CD8-positive, alpha-beta memory T cell (primary cell): ENCODE measurements around the gene SPSB2. TPM values are rescaled to one million over a fixed set of nuclear protein-coding genes. Genes with fewer than 3 reads are reported as not detected.
"Not testable (repeated sequence)": the region's sequence is repeated elsewhere in the genome, so short reads cannot be mapped to it uniquely, and the experiment has no call there.

Experiments
- CTCF ChIA-PET: fragments of 350-600 bp; sonication (Branson Sonifier 250); formaldehyde crosslinking; loops from one replicate; lab custom pipeline; 2021; ENCODE audit warnings: antibody characterized with exemption; lab: Charles Lee
- POLR2A ChIA-PET: fragments of 350-600 bp; sonication (Branson Sonifier 250); formaldehyde crosslinking; loops from one replicate; lab custom pipeline; 2021; ENCODE audit warnings: antibody characterized with exemption; lab: Charles Lee
- DNase-seq, 5 donors: peaks; one replicate each; pipeline versions ENCODE4 v3.0.0 to v3.0.0-alpha.2; 2020 to 2022; ENCODE audit warnings: mixed read lengths in 1 of 5
- H3K27ac ChIP-seq: one replicate; pipeline ENCODE4 v1.7.0; 2013; ENCODE audit warnings: low read depth, mild to moderate bottlenecking, low read length, moderate library complexity
- H3K27me3 ChIP-seq: 2 replicates; pipeline ENCODE4 v1.7.0; 2013; ENCODE audit warnings: low read length, mild to moderate bottlenecking; ENCODE audit not compliant: insufficient read depth, poor library complexity, severe bottlenecking
- H3K36me3 ChIP-seq: 2 replicates; pipeline ENCODE4 v1.7.0; 2013; ENCODE audit warnings: mild to moderate bottlenecking, low read length, moderate library complexity; ENCODE audit not compliant: insufficient read depth
- H3K4me1 ChIP-seq: 2 replicates; pipeline ENCODE4 v1.7.0; 2013; ENCODE audit warnings: mild to moderate bottlenecking, low read length, moderate library complexity; ENCODE audit not compliant: insufficient read depth
- H3K4me3 ChIP-seq: 2 replicates; pipeline ENCODE4 v1.7.0; 2013; ENCODE audit warnings: mild to moderate bottlenecking, low read length
- H3K9me3 ChIP-seq: 2 replicates; pipeline ENCODE4 v1.7.0; 2013; ENCODE audit warnings: mild to moderate bottlenecking, low read length
- H3K27ac Mint-ChIP-seq, 8 donors: one replicate each; pipeline ENCODE4 v1.8.0; 2020 to 2021; ENCODE audit warnings: mixed read lengths in 8 of 8, mild to moderate bottlenecking in 6 of 8, inconsistent platforms in 3 of 8, moderate library complexity in 3 of 8
- H3K27me3 Mint-ChIP-seq, 2 donors: one replicate each; pipeline ENCODE4 v1.8.0; 2020 to 2021; ENCODE audit warnings: mixed read lengths in 2 of 2, mild to moderate bottlenecking in 1 of 2, moderate library complexity in 1 of 2
- H3K36me3 Mint-ChIP-seq, 3 donors: one replicate each; pipeline ENCODE4 v1.8.0; 2020 to 2021; ENCODE audit warnings: mixed read lengths in 3 of 3, inconsistent platforms in 1 of 3, mild to moderate bottlenecking in 1 of 3
- H3K4me1 Mint-ChIP-seq, 3 donors: one replicate each; pipeline ENCODE4 v1.8.0; 2020 to 2021; ENCODE audit warnings: mixed read lengths in 3 of 3, inconsistent platforms in 1 of 3, mild to moderate bottlenecking in 1 of 3
- H3K4me3 Mint-ChIP-seq, 7 donors: one replicate each; pipeline ENCODE4 v1.8.0; 2020 to 2021; ENCODE audit warnings: mixed read lengths in 7 of 7, mild to moderate bottlenecking in 6 of 7, moderate library complexity in 4 of 7, inconsistent platforms in 2 of 7
- H3K9me3 Mint-ChIP-seq, 5 donors: one replicate each; pipeline ENCODE4 v1.8.0; 2020 to 2022; ENCODE audit warnings: mixed read lengths in 5 of 5, mild to moderate bottlenecking in 3 of 5, moderate library complexity in 2 of 5, inconsistent platforms in 1 of 5
- polyA plus RNA-seq: library from polyadenylated mRNA; unstranded; fragments of 300-500 nt; fragmentation: Illumina TruSeq; gene quantifications from one replicate; pipeline ENCODE4 v1.2.3, GENCODE V29; 2021
- total RNA-seq, 2 experiments: library from RNA; stranded (reverse); gene quantifications; one replicate each; pipeline ENCODE4 v1.2.3, GENCODE V29; 2021

Gene SPSB2
- total and polyA plus RNA-seq, 3 experiments from 2014 or later, result 7.7 to 11.4 (median 8.1) TPM

- Mint-ChIP-seq H3K27ac (peak overlapping the region in 1 of 8 donors; percentile 36), H3K9me3 (no peaks in the 10 kb centered on the region), H3K36me3 (peaks cover 0 to 19% (median 2%) of the 10 kb centered on the region in 3 donors), H3K27me3 (no peaks in the 10 kb centered on the region), H3K4me3 (peak overlapping the region in 2 of 7 donors; percentile 27 to 52), H3K4me1 (peaks cover 12 to 19% (median 12%) of the 10 kb centered on the region in 3 donors)
- H3K4me1 ChIP-seq, result peaks cover 12% of the 10 kb centered on the region
- H3K36me3 ChIP-seq, result no peaks in the 10 kb centered on the region
- POLR2A ChIA-PET, result no interaction called here
- H3K4me3 ChIP-seq, result no peak overlapping the region
- H3K27ac ChIP-seq, result no peak overlapping the region
- CTCF ChIA-PET, result no interaction called here
- H3K9me3 ChIP-seq, result no peaks in the 10 kb centered on the region
- H3K27me3 ChIP-seq, result no peaks in the 10 kb centered on the region
- DNase-seq, result no peak
Observed at GRCh38 chr12:6888360-6888759, 15.3 kb upstream of the SPSB2 start.

DNA sequence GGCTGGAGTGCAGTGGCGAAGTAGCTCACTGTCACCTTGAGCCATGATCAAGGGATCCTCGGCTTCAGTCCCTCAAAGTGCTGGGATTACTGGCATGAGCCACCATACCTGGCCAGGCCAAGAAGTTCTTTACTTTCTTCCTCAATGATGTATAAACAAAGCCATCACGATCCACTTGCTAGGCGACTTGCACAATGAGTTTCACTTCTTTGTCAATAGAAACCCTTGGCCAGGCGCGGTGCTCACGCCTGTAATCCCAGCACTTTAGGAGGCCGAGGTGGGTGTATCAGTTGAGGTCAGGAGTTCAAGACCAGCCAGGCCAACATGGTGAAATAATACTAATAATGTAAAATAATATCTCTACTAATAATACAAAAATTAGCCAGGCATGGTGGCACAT, 14.4 kb upstream of the SPSB2 start:
- H3K4me1 ChIP-seq, result peaks cover 12% of the 10 kb centered on the region
- no peaks in the 10 kb centered on the region for H3K27me3 Mint-ChIP-seq
- H3K4me1 Mint-ChIP-seq, result peaks cover 12 to 17% (median 12%) of the 10 kb centered on the region in 3 donors
- no peaks in the 10 kb centered on the region for H3K9me3 ChIP-seq
- no peaks in the 10 kb centered on the region for H3K9me3 Mint-ChIP-seq
- CTCF ChIA-PET, result no interaction called here
- DNase-seq, result no peak
- peaks cover 0 to 20% (median 2%) of the 10 kb centered on the region in 3 donors for H3K36me3 Mint-ChIP-seq
- no peak overlapping the region for H3K27ac ChIP-seq
- H3K4me3 Mint-ChIP-seq, result no peak overlapping the region
- no peak overlapping the region for H3K4me3 ChIP-seq
- POLR2A ChIA-PET, result no interaction called here
- H3K27me3 ChIP-seq, result no peaks in the 10 kb centered on the region
- H3K27ac Mint-ChIP-seq, result peak overlapping the region in 1 of 8 donors; percentile 21
- H3K36me3 ChIP-seq, result no peaks in the 10 kb centered on the region

GRCh38 chr12:6886206-6886999, 13.3 kb upstream of the SPSB2 start:
- peak overlapping the region in 1 of 8 donors; percentile 54 for H3K27ac Mint-ChIP-seq
- CTCF ChIA-PET, result not testable (repeated sequence)

GRCh38 chr12:6884539-6884938, 11.4 kb upstream of the SPSB2 start:
- H3K9me3 Mint-ChIP-seq, result no peaks in the 10 kb centered on the region
- H3K4me1 Mint-ChIP-seq, result no peaks in the 10 kb centered on the region
- no peak for DNase-seq
- CTCF ChIA-PET, result interaction anchor here (0.9 kb wide), 1 partner anchor 14 kb away, joined by 3 read pairs; no protein-coding TSS in a partner anchor
- H3K36me3 ChIP-seq, result no peaks in the 10 kb centered on the region
- H3K36me3 Mint-ChIP-seq, result peaks cover 0 to 23% (median 4%) of the 10 kb centered on the region in 3 donors
- no peak overlapping the region for H3K4me3 Mint-ChIP-seq
- no peaks in the 10 kb centered on the region for H3K9me3 ChIP-seq
- H3K27me3 Mint-ChIP-seq, result no peaks in the 10 kb centered on the region
- no peak overlapping the region for H3K27ac Mint-ChIP-seq
- POLR2A ChIA-PET, result interaction anchor here (0.5 kb wide), 1 partner anchor 260 kb away, joined by 3 read pairs; no protein-coding TSS in a partner anchor
- H3K27ac ChIP-seq, result no peak overlapping the region
- H3K4me3 ChIP-seq, result no peak overlapping the region
- H3K4me1 ChIP-seq, result no peaks in the 10 kb centered on the region
- no peaks in the 10 kb centered on the region for H3K27me3 ChIP-seq

More at GRCh38 chr12:6886206-6886999, 13.3 kb upstream of the SPSB2 start:
- POLR2A ChIA-PET, H3K27me3 ChIP-seq, H3K4me1 ChIP-seq, H3K4me3 Mint-ChIP-seq, H3K9me3 ChIP-seq, DNase-seq, H3K4me3 ChIP-seq, H3K36me3 ChIP-seq, H3K27ac ChIP-seq, H3K27me3 Mint-ChIP-seq, H3K9me3 Mint-ChIP-seq: not testable (repeated sequence)
- Mint-ChIP-seq H3K36me3 (peaks cover 0 to 23% (median 4%) of the 10 kb centered on the region in 3 donors), H3K4me1 (peaks cover 9 to 11% (median 9%) of the 10 kb centered on the region in 3 donors)

- H3K4me1 ChIP-seq, result no peaks in the 10 kb centered on the region
- H3K9me3 Mint-ChIP-seq, result no peaks in the 10 kb centered on the region
- H3K36me3 Mint-ChIP-seq, result peaks cover 0 to 23% (median 4%) of the 10 kb centered on the region in 3 donors
- ChIA-PET POLR2A (no interaction called here), CTCF (interaction anchor here (0.9 to 3.6 kb wide), 3 partner anchors 8 to 13 kb away, joined by 3 to 29 read pairs (median 19); partner anchors contain the start of gene SPSB2)
- no peaks in the 10 kb centered on the region for H3K27me3 Mint-ChIP-seq
- H3K27me3 ChIP-seq, result no peaks in the 10 kb centered on the region
- no peaks in the 10 kb centered on the region for H3K4me1 Mint-ChIP-seq
- DNase-seq, result no peak
- no peaks in the 10 kb centered on the region for H3K9me3 ChIP-seq
- no peak overlapping the region for H3K4me3 ChIP-seq
- peak overlapping the region in 1 of 8 donors; percentile 46 for H3K27ac Mint-ChIP-seq
- no peak overlapping the region for H3K4me3 Mint-ChIP-seq
- no peak overlapping the region for H3K27ac ChIP-seq
- H3K36me3 ChIP-seq, result no peaks in the 10 kb centered on the region
Observed at GRCh38 chr12:6883683-6884082, 10.6 kb upstream of the SPSB2 start.

GRCh38 chr12:6883252-6883651, 10.1 kb upstream of the SPSB2 start:
- no peaks in the 10 kb centered on the region for H3K36me3 ChIP-seq
- POLR2A ChIA-PET, result interaction anchor here (0.7 kb wide), 1 partner anchor 14 kb away, joined by 4 read pairs; no protein-coding TSS in a partner anchor
- Mint-ChIP-seq H3K36me3 (peaks cover 0 to 23% (median 4%) of the 10 kb centered on the region in 3 donors), H3K4me1 (no peaks in the 10 kb centered on the region), H3K27ac (no peak overlapping the region), H3K9me3 (no peaks in the 10 kb centered on the region), H3K4me3 (no peak overlapping the region), H3K27me3 (no peaks in the 10 kb centered on the region)
- no peaks in the 10 kb centered on the region for H3K4me1 ChIP-seq
- no peak for DNase-seq
- H3K27me3 ChIP-seq, result no peaks in the 10 kb centered on the region
- no peak overlapping the region for H3K4me3 ChIP-seq
- no peak overlapping the region for H3K27ac ChIP-seq
- H3K9me3 ChIP-seq, result no peaks in the 10 kb centered on the region
- CTCF ChIA-PET, result interaction anchor here (1.5 to 3.6 kb wide), 3 partner anchors 8 to 14 kb away, joined by 4 to 29 read pairs (median 19); partner anchors contain the start of gene SPSB2

DNA sequence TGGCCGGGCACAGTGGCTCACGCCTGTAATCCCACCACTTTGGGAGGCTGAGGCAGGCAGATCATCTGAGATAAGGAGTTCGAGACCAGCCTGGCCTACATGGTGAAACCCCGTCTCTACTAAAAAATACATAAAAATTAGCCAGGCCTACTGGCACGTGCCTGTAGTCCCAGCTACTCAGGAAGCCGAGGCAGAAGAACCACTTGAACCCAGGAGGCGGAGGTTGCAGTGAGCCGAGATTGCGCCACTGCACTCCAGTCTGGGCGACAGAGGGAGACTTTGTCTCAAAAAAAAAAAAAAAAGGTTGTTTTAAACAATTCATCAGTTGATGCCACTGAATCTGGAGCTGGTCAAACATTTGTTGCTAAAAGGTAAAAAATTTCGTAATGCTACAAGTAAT, 6.7 kb upstream of the SPSB2 start:
- H3K4me1 Mint-ChIP-seq, H3K9me3 Mint-ChIP-seq, H3K4me1 ChIP-seq, H3K27me3 ChIP-seq, H3K36me3 ChIP-seq, POLR2A ChIA-PET, H3K4me3 ChIP-seq, H3K27me3 Mint-ChIP-seq, H3K4me3 Mint-ChIP-seq, DNase-seq, H3K27ac ChIP-seq, H3K9me3 ChIP-seq, H3K27ac Mint-ChIP-seq: not testable (repeated sequence)
- peaks cover 0 to 25% (median 5%) of the 10 kb centered on the region in 3 donors for H3K36me3 Mint-ChIP-seq
- CTCF ChIA-PET, result interaction anchor here (3.6 kb wide), 1 partner anchor 11 kb away, joined by 19 read pairs; no protein-coding TSS in a partner anchor

DNA sequence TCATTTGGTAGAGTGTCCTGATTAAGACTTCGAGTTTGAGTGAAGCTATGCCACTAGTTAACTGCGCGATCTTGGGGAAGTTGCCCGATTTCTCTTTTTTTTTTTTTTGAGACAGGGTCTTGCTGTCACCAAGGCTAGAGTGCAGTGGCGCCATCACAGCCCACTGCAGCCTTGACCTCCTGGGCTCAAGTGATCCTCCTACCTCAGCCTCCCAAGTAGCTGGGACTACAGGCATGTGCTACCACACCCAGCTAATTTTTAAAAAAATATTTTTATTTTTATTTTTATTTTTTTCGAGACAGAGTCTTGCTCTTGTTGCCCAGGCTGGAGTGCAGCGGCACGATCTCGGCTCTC, 889 bp upstream of the SPSB2 start:
- ChIA-PET POLR2A (interaction anchor here (0.8 to 3.6 kb wide), 5 partner anchors 22 to 234 kb away, joined by 3 to 46 read pairs (median 22); partner anchors contain the start of genes C12orf57, CDCA3, RNU7-1 and USP5), CTCF (interaction anchor here (0.8 to 11.0 kb wide), 6 partner anchors 16 to 236 kb away, joined by 4 to 135 read pairs (median 39); partner anchors contain the start of genes C1RL, CDCA3, P3H3 and USP5)
- Histone ChIP-seq H3K4me1 (peaks cover 33% of the 10 kb centered on the region), H3K27ac (peak overlapping the region; percentile 90), H3K36me3 (peaks cover 17% of the 10 kb centered on the region), H3K4me3 (peak overlapping the region; percentile 96)
- Mint-ChIP-seq H3K36me3 (peaks cover 0 to 48% (median 8%) of the 10 kb centered on the region in 3 donors), H3K27ac (peak overlapping the region in 7 of 8 donors; percentile 85 to 93 (median 91)), H3K4me1 (peaks cover 34 to 47% (median 46%) of the 10 kb centered on the region in 3 donors), H3K4me3 (peak overlapping the region; percentile 83 to 97 (median 89))
- DNase-seq, H3K27me3 Mint-ChIP-seq, H3K9me3 Mint-ChIP-seq, H3K9me3 ChIP-seq, H3K27me3 ChIP-seq: not testable (repeated sequence)
